Stimulated activated CD8-positive, alpha-beta memory T cell treated with anti-CD3 and anti-CD28 coated beads, Interleukin-7, amount 100 ng/mL, for 1 hour (primary cell): ENCODE measurements around the gene UBXN6.

ENCODE experiments used
- DNase-seq, 2 donors: peaks; one replicate each; pipeline ENCODE4 v3.0.0-alpha.2; 2020; ENCODE audit warnings: low read depth in 2 of 2

UBXN6 gene

DNA sequence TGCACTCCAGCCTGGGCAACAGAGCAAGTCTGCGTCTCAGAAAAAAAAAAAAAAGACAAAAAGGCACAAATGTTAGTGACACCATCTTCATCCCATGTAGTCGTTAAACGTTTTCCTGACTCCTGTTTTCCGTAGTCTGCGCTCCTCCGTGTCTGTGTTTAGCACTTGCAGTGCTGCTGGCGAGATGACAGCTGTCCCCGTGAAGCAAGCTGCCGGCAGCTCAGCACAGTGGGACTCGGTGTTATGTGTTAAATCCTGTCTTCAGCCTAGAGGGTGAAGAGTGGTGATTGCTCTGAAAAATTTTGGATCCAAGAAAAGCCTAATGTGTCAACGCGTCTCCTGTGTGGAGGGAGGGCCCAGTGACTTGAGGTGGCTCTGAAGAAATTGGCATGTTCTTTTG, 18.4 kb downstream of the UBXN6 start:
- no peak for DNase-seq

DNA sequence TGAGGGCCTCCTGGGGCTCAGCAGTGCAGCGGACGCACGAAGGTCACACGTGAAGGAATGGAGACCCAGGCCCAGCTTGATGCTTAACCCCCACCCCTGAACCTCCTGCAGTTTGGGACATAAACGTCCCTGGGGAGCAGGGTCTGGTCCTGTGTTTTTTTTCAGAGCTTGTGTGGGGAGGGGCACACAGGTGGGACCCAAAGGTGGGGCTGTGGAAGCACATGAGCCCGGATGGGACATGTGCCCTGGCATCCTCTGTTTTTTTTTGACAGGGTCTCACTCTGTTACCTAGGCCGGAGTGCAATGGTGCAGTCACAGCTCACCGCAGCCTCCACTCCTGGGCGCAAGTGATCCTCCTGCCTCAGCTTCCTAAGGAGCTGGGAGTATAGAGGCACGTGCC, 20.5 kb downstream of the UBXN6 start:
- DNase-seq = no peak

- no peak for DNase-seq
Measured at GRCh38 chr19:4436231-4436630, 21.4 kb downstream of the UBXN6 start.

- no peak for DNase-seq
Measured at GRCh38 chr19:4434391-4434790, 23.2 kb downstream of the UBXN6 start.

- DNase-seq = no peak
Measured at GRCh38 chr19:4432918-4433506, 24.6 kb downstream of the UBXN6 start.

GRCh38 chr19:4431808-4432674, 25.6 kb downstream of the UBXN6 start:
- no peak for DNase-seq

GRCh38 chr19:4431296-4431695, 26.3 kb downstream of the UBXN6 start:
- DNase-seq = no peak

DNA sequence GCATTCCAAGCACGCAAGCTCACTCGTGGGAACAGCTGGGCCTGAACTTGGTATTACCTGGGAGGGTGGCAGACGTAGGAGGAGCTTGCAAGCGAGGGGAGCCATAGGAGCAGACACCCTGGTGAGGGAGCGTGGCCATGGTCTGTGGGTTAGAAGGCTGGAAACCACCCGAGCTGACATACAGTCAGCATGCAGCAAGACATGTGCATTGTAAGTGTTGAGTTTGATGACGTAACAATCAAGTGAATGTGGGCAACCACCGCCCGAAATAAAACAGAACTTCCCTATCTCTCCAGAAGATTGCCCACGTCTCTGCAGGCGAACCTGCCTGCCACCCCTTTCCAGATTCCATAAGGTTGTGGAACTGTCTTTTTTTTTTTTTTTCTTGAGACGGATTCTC, 26.8 kb downstream of the UBXN6 start:
- DNase-seq = no peak

DNA sequence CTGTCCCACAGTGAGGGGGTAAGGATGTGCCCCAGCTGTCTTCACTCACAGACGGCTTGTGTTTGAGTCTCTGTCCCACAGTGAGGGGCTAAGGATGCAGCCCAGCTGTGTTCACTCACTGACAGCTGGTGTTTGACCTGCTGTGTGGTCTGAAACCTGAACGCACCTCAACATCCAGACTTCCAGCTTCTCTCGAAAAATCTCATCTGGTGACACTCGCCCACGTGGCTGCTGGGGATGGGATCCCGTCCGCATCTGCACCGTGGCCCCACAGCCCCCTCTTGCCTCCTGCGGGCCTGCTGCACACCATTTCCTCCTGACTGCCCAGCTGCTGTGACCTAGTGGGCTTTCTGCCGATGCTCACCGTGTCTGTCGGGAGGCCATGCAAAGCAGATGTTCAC, 27.8 kb downstream of the UBXN6 start:
- DNase-seq = no peak

DNA sequence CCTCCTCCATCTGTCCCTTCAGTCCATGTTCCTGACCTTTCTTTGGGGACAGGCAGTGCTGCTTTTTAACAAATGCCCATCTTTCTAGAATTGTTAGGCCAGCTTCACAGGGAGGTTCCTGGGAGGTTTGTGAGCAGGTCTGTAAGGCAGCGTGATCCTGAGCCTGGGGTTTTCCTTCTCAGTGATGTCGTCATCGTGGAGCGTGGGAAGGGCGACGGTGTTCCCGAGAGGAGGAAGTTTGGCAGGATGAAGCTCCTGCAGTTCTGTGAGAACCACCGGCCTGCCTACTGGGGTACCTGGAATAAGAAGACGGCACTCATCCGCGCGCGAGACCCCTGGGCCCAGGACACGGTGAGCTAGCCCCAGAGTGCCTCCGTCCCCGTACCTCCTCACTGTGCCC, 28.3 kb downstream of the UBXN6 start:
- DNase-seq = no peak

- DNase-seq = no peak
Measured at GRCh38 chr19:4428326-4428975, 29.1 kb downstream of the UBXN6 start.

DNA sequence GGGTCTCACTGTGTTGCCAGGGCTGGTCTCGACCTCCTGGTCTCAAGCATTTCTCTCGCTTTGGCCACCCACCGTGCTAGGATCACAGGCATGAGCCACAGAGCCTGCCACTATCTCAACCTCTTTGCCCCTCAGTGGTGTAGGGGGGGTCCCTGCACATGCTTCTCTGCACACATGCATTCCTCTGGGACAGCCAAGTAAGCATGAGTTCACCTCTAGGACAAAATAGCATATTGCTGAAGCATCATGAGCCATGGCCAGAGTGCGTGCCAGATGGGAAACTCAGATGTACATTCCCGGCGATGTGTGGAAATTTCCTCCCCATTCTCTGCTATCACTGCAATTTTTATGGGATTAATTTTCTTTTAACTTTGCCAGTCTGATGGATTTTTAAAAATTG, 32.1 kb downstream of the UBXN6 start:
- no peak for DNase-seq

DNA sequence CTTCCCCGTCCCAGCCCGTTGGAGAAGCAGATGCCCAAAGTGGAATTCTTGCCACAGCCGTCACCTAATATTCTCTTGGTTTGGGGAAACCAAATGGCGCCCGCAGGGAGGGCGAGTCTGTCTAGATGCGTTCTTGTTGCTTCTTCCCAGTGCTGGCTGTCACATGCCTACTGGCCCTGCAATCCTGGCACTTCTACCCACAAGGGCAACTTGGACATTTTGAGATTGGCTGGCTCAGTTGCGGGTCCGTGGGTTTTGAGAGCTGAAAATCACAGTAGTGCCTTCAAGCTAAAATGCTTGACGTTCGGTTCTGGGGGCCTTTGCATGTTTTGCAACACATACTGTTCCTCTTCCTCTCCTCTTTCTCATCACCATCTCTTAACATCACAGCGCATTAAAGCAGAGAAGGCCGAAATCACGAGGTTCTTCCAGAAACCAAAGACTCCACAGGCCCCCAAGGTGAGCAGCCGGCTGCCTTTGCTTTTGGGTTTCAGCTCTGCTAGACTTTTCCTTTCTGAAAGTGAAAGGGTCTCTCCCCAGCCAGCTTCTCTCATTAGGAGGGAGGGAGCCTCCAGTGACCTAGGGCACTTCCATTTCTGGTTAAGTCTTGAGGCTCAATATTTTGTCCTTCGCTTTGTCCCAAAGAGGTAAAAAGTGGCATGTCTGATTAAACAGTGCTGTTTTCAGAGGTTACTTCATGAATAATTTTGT, 34.0 kb downstream of the UBXN6 start:
- no peak for DNase-seq

GRCh38 chr19:4416268-4416667, 41.3 kb downstream of the UBXN6 start:
- no peak for DNase-seq

GRCh38 chr19:4415352-4415751, 42.2 kb downstream of the UBXN6 start:
- DNase-seq = no peak

- no peak for DNase-seq
Measured at GRCh38 chr19:4414800-4415321, 42.7 kb downstream of the UBXN6 start.

DNA sequence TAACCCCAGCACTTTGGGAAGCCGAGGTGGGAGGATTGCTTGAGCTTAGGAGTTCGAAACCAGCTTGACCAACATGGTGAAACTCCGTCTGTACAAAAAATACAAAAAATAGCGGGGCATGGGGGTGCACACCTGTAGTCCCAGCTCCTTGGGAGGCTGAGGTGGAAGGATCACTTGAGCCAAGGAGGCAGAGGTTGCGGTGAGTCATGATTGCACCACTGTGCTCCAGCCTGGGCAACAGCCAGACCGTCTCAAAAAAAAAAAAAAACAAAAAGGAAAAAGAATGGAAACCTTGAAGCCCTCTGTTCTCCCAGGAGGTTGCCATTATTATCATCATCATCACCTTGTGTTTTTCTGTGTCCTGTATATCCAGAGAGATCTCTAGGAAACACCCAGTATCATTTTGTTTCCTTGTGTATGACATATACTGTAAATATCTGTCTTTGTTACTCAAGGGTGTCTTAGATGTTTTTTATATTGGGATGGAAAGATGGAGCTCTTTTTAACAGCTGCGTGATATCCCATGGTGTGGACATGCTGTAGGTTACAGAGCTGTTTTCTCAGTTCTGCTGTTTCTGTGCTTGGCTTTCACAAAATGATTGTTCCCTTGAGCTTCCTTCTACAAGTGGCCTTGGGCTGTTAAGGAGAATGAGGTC, 43.3 kb downstream of the UBXN6 start:
- DNase-seq = no peak

DNA sequence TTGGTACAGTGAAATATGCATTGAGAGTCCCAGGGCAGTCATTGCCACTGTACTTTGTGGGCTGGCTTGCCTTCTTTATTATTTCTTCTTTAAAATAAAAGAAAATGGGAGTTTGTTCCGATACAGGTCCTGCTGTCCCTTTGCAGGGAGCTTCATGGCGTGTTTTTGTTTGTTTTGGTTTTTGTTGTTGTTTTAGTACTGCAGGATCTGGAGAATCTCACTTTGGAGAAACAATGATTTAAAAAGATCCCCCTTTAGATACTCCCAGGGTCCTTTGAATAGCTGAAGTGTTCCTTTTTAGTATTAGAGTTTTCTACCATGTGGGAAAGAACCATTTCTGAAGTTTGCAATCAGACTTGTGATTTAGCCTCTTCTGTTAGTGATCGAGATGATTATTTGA, 44.0 kb downstream of the UBXN6 start:
- no peak for DNase-seq

- no peak for DNase-seq
Measured at GRCh38 chr19:4409123-4409933, 48.3 kb downstream of the UBXN6 start.

- DNase-seq = no peak
Measured at GRCh38 chr19:4406626-4407025, 51.0 kb downstream of the UBXN6 start.

DNA sequence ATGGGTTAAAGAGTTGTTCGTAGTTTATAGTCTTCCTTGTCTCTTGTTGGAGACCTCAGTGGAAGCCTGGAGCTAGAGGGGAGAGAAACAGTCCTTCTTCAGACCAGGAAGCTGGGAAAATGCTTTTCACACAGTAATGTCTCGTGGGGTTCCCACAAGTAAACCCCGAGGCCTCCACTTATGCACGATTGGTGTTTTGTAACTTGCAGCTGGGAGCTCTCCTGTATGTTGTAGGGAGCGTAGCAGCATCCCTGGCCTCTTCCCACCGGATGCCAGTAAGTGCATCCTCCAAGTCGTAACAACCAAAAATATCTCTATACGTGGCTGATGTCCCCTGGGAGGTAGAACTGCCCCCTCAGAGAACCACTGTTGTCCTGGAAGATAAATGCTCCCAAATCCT, 51.6 kb downstream of the UBXN6 start:
- DNase-seq = no peak
